Thoracic aorta (tissue), 2 donors: ENCODE measurements around the gene TRIM2. TPM values are rescaled to one million over a fixed set of nuclear protein-coding genes. Genes with fewer than 3 reads are reported as not detected.

Experiments
- ATAC-seq: fragments of 150-250 bp; one replicate; pipeline ENCODE4 v1.8.0; 2017; ENCODE audit warnings: low read depth; ENCODE audit not compliant: insufficient number of reproducible peaks, low FRiP score
- DNase-seq: peaks from one replicate; pipeline ENCODE4 v3.0.0-alpha.2; 2020; ENCODE audit warnings: low spot score
- H3K27ac ChIP-seq, 2 donors: fragments of 200-600 bp; sonication (generic); 1 replicate in 1 of 2; 2 replicates in 1 of 2; pipeline ENCODE4 v1.5.1; 2016; ENCODE audit warnings: mild to moderate bottlenecking in 2 of 2, moderate library complexity in 2 of 2
- H3K27me3 ChIP-seq: fragments of 200-600 bp; sonication (generic); replicated peaks from 2 replicates; pipeline ENCODE4 v1.6.0; 2016; ENCODE audit warnings: mild to moderate bottlenecking; ENCODE audit not compliant: insufficient read depth
- H3K36me3 ChIP-seq: fragments of 200-600 bp; sonication (generic); one replicate; pipeline ENCODE4 v1.5.1; 2016
- H3K4me1 ChIP-seq, 2 donors: fragments of 200-600 bp; sonication (generic); 1 replicate in 1 of 2; 2 replicates in 1 of 2; pipeline versions ENCODE4 v1.5.1 to v1.6.0; 2016; ENCODE audit warnings: low read depth in 2 of 2, mild to moderate bottlenecking in 1 of 2; ENCODE audit not compliant: control insufficient read depth in 1 of 2
- H3K4me3 ChIP-seq: fragments of 200-600 bp; sonication (generic); 2 replicates; pipeline ENCODE4 v1.5.1; 2016; ENCODE audit warnings: mild to moderate bottlenecking
- H3K9me3 ChIP-seq: fragments of 200-600 bp; sonication (generic); 2 replicates; pipeline ENCODE4 v1.5.1; 2016
- CTCF ChIP-seq: fragments of 200-600 bp; sonication (generic); IDR thresholded peaks from one replicate; pipeline ENCODE4 v1.5.1; 2019; ENCODE audit warnings: antibody characterized with exemption
- total RNA-seq, 2 donors: library from RNA; depleted of rRNA; stranded (reverse); fragments of >200 nt; gene quantifications; one replicate each; pipeline versions ENCODE4 v1.1.0 to v1.2.3, GENCODE V29; 2016

Gene TRIM2
- total RNA-seq, 2 donors from 2014 or later: 31.7 to 41.3 TPM

DNA sequence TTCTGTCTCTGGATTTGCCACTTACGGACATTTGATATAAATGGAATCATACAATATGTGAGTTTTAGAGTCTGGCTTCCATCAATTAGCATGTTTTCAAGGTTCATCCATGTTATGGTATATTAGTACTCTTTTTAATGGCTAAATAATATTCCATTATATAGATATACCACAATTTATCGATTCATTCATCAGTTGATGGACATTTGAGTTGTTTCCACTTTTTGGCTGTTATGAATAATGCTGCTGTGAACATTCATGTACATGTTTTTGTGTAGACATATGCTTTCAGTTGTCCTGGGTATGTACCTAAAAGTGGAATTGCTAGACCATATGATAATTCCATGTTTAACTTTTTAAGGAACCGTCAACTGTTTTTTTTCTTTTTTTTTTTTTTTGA, 79.0 kb downstream of the TRIM2 start:
- no peak for ATAC-seq
- peaks cover 5% of the 10 kb centered on the region for H3K9me3 ChIP-seq
- TF ChIP-seq CTCF: no peak
- H3K27me3 ChIP-seq: no peaks in the 10 kb centered on the region
- H3K27ac ChIP-seq: no peak overlapping the region
- no peaks in the 10 kb centered on the region for H3K4me1 ChIP-seq
- H3K4me3 ChIP-seq: no peak overlapping the region
- DNase-seq: no peak
- peaks cover 7% of the 10 kb centered on the region for H3K36me3 ChIP-seq

- Histone ChIP-seq H3K27me3 (no peaks in the 10 kb centered on the region), H3K9me3 (no peaks in the 10 kb centered on the region), H3K4me3 (no peak overlapping the region), H3K4me1 (peaks cover 0 to 16% of the 10 kb centered on the region in 2 donors), H3K27ac (no peak overlapping the region), H3K36me3 (no peaks in the 10 kb centered on the region)
- TF ChIP-seq CTCF: no peak
- no peak for DNase-seq
- no peak for ATAC-seq
These were observed 85.9 kb downstream of the TRIM2 start for GRCh38 chr4:153290134-153290533.

GRCh38 chr4:153291562-153291961, 87.3 kb downstream of the TRIM2 start:
- Histone ChIP-seq H3K27ac (no peak overlapping the region), H3K4me1 (peaks cover 4 to 25% of the 10 kb centered on the region in 2 donors), H3K27me3 (no peaks in the 10 kb centered on the region), H3K36me3 (peaks cover 7% of the 10 kb centered on the region), H3K9me3 (no peaks in the 10 kb centered on the region), H3K4me3 (no peak overlapping the region)
- no peak for ATAC-seq
- no peak for DNase-seq
- TF ChIP-seq CTCF: no peak

DNA sequence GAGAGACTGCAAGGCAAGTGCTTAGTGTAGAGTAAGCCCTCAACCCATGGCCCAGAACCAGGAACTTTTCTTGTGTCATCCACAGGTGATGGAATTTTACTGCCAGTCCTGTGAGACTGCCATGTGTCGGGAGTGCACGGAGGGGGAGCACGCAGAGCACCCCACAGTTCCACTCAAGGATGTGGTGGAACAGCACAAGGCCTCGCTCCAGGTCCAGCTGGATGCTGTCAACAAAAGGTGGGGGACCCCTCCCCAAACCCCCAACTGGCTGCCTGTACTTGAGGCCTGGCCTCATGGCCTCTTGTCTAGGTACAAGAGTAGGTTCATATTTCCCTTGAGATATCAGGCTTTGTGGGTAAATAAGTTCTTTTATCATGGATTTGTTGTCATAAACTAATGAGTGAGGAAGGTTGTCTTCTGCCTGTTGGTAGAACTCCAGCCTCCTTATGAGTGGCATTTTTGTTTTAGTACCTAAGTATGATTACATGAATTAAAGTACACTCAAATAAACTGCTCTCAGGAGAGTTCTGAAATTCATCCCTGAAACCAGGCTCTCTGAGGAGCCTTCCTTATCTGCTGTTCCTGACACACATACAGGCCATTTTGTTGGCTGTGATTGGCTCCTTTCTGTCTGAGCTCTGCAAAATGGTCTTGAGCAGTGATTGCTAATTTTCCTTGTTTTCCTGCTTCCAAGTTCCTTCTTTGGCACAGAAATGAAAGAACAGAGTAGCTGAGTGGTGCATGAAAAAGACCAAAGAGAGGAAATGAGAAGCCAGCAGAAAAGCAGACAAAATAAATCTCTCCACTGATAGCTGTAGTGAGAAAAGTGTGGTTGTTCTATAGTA, 88.9 kb downstream of the TRIM2 start:
- Histone ChIP-seq H3K4me3 (no peak overlapping the region), H3K36me3 (peaks cover 7% of the 10 kb centered on the region), H3K9me3 (no peaks in the 10 kb centered on the region), H3K27ac (no peak overlapping the region), H3K27me3 (no peaks in the 10 kb centered on the region), H3K4me1 (peaks cover 4 to 32% of the 10 kb centered on the region in 2 donors)
- no peak for TF ChIP-seq CTCF
- DNase-seq (no peak), ATAC-seq (no peak)

- no peak overlapping the region for H3K27ac ChIP-seq
- H3K9me3 ChIP-seq: no peaks in the 10 kb centered on the region
- peaks cover 4 to 32% of the 10 kb centered on the region in 2 donors for H3K4me1 ChIP-seq
- ATAC-seq (no peak), DNase-seq (no peak)
- no peak overlapping the region for H3K4me3 ChIP-seq
- H3K27me3 ChIP-seq: no peaks in the 10 kb centered on the region
- no peak for TF ChIP-seq CTCF
- peaks cover 7% of the 10 kb centered on the region for H3K36me3 ChIP-seq
These were observed 89.5 kb downstream of the TRIM2 start for GRCh38 chr4:153293742-153294057.
